ENCODE measurements around the gene LY6G5B.

DNA sequence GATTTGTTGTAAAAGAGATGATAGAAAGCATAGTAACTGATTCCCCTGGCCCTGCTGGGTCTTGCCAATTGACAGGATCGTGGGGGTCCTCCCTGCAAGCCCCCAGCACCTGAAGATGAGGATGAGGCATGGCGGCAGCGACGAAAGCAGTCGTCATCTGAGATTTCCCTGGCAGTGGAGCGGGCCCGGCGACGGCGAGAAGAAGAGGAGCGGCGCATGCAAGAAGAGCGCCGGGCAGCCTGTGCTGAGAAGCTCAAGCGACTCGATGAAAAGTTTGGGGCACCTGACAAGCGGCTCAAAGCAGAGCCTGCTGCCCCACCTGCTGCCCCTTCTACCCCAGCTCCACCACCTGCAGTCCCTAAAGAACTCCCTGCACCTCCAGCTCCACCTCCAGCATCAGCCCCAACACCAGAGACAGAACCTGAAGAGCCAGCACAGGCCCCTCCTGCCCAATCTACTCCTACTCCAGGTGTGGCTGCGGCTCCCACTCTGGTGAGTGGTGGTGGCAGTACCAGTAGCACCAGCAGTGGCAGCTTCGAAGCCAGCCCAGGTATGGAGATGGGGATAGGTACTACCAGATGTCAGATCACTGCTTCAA is 42.0 kb upstream of the LY6G5B start:
- TF ChIP-seq, protein P1, sequence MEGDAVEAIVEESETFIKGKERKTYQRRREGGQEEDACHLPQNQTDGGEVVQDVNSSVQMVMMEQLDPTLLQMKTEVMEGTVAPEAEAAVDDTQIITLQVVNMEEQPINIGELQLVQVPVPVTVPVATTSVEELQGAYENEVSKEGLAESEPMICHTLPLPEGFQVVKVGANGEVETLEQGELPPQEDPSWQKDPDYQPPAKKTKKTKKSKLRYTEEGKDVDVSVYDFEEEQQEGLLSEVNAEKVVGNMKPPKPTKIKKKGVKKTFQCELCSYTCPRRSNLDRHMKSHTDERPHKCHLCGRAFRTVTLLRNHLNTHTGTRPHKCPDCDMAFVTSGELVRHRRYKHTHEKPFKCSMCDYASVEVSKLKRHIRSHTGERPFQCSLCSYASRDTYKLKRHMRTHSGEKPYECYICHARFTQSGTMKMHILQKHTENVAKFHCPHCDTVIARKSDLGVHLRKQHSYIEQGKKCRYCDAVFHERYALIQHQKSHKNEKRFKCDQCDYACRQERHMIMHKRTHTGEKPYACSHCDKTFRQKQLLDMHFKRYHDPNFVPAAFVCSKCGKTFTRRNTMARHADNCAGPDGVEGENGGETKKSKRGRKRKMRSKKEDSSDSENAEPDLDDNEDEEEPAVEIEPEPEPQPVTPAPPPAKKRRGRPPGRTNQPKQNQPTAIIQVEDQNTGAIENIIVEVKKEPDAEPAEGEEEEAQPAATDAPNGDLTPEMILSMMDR (IDR thresholded peaks at IDR 0.05): no peak
- TF ChIP-seq EZH2 (IDR thresholded peaks at IDR 0.05) (no peak), EZH2phosphoT487 (IDR thresholded peaks at IDR 0.05) (no peak)

All from neural progenitor cell (in vitro differentiated cells).